IMR-90 (cell line): ENCODE data around the gene ADAM15.

ENCODE experiments used
- BHLHE40 ChIP-seq: fragments of 150-350 bp; IDR thresholded peaks from 2 replicates; pipeline ENCODE4 v1.6.1; 2016; ENCODE audit warnings: mild to moderate bottlenecking, low read depth, low read length
- CEBPB ChIP-seq: IDR thresholded peaks from 2 replicates; pipeline ENCODE4 v1.6.1; 2012; ENCODE audit warnings: low read depth, low read length, improper control_type of control experiment
- MAFK ChIP-seq: IDR thresholded peaks from 2 replicates; pipeline ENCODE4 v1.6.1; 2012; ENCODE audit warnings: low read depth, low read length, improper control_type of control experiment
- MAZ ChIP-seq: IDR thresholded peaks from 2 replicates; pipeline ENCODE4 v1.6.1; 2012; ENCODE audit warnings: low read depth, mild to moderate bottlenecking, low read length, improper control_type of control experiment, moderate library complexity, borderline replicate concordance
- NFE2L2 ChIP-seq: fragments of 150-350 bp; IDR thresholded peaks from 2 replicates; pipeline ENCODE4 v1.6.1; 2016; ENCODE audit warnings: low read depth, mild to moderate bottlenecking, low read length
- POLR2A ChIP-seq: IDR thresholded peaks from 2 replicates; pipeline ENCODE4 v1.6.1; 2012; ENCODE audit warnings: mild to moderate bottlenecking, low read depth, low read length
- RCOR1 ChIP-seq: IDR thresholded peaks from 2 replicates; pipeline ENCODE4 v1.6.1; 2012; ENCODE audit warnings: mild to moderate bottlenecking, low read length, improper control_type of control experiment; ENCODE audit not compliant: insufficient replicate concordance
- RFX5 ChIP-seq: IDR thresholded peaks from 2 replicates; pipeline ENCODE4 v1.8.0; 2012; ENCODE audit warnings: low read depth, mild to moderate bottlenecking, low read length, moderate library complexity
- SMC3 ChIP-seq: fragments of 150-350 bp; IDR thresholded peaks from 2 replicates; pipeline ENCODE4 v1.6.1; 2016; ENCODE audit warnings: low read depth, mild to moderate bottlenecking, antibody characterized with exemption, low read length, moderate library complexity
- TF ChIP-seq, protein P1 (sequence below): conservative IDR thresholded peaks from 2 replicates; pipeline ENCODE4 v1.5.1; 2012; ENCODE audit warnings: mild to moderate bottlenecking, low read depth, low read length, improper control_type of control experiment
- TF ChIP-seq, protein P2 (sequence below): fragments of 150-350 bp; IDR thresholded peaks from 2 replicates; pipeline ENCODE4 v1.6.1; 2016; ENCODE audit warnings: low read depth, mild to moderate bottlenecking, low read length, moderate library complexity, borderline replicate concordance
- TF ChIP-seq, protein P3 (sequence below): fragments of 150-350 bp; IDR thresholded peaks from 2 replicates; pipeline ENCODE4 v1.6.1; 2017; ENCODE audit warnings: mild to moderate bottlenecking, antibody characterized with exemption, low read length, low read depth

DNA sequence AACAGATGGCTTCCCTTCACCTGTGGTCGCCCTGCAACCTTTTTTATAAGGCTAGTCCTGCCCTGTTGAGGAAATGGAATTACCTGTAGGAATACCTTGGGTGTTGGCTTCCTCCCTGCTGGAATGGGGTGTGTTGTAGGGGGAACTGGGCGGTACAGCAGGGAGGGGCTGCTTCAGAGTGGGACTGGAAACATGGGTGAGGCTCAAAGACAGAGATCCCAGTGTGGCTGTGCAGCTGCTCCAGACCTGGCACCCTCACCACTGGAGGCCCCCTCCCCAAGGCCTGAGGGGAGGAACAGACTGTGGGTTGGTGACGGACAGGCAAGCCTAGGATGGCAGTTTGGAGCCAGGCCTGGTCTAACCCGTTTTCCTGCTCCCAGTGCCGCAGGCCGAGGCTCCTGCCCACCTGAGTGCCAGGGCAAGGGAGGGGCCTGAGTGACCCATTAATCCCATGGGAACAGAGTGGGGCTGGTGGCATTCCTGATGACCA, 32.0 kb downstream of the ADAM15 start:
- TF ChIP-seq RFX5, result no peak
- TF ChIP-seq CEBPB, result no peak
- TF ChIP-seq MAFK, result no peak
- no peak for TF ChIP-seq MAZ
- TF ChIP-seq, protein P1, sequence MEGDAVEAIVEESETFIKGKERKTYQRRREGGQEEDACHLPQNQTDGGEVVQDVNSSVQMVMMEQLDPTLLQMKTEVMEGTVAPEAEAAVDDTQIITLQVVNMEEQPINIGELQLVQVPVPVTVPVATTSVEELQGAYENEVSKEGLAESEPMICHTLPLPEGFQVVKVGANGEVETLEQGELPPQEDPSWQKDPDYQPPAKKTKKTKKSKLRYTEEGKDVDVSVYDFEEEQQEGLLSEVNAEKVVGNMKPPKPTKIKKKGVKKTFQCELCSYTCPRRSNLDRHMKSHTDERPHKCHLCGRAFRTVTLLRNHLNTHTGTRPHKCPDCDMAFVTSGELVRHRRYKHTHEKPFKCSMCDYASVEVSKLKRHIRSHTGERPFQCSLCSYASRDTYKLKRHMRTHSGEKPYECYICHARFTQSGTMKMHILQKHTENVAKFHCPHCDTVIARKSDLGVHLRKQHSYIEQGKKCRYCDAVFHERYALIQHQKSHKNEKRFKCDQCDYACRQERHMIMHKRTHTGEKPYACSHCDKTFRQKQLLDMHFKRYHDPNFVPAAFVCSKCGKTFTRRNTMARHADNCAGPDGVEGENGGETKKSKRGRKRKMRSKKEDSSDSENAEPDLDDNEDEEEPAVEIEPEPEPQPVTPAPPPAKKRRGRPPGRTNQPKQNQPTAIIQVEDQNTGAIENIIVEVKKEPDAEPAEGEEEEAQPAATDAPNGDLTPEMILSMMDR, result no peak
- no peak for TF ChIP-seq BHLHE40
- TF ChIP-seq, protein P2, sequence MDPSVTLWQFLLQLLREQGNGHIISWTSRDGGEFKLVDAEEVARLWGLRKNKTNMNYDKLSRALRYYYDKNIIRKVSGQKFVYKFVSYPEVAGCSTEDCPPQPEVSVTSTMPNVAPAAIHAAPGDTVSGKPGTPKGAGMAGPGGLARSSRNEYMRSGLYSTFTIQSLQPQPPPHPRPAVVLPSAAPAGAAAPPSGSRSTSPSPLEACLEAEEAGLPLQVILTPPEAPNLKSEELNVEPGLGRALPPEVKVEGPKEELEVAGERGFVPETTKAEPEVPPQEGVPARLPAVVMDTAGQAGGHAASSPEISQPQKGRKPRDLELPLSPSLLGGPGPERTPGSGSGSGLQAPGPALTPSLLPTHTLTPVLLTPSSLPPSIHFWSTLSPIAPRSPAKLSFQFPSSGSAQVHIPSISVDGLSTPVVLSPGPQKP, result no peak
- TF ChIP-seq POLR2A, result no peak
- TF ChIP-seq, protein P3, sequence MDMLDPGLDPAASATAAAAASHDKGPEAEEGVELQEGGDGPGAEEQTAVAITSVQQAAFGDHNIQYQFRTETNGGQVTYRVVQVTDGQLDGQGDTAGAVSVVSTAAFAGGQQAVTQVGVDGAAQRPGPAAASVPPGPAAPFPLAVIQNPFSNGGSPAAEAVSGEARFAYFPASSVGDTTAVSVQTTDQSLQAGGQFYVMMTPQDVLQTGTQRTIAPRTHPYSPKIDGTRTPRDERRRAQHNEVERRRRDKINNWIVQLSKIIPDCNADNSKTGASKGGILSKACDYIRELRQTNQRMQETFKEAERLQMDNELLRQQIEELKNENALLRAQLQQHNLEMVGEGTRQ, result no peak
- no peak for TF ChIP-seq RCOR1
- TF ChIP-seq SMC3, result no peak
- TF ChIP-seq NFE2L2, result no peak
